RWPE1 (cell line): ENCODE results near the gene NCF2.

Experiments used
- CTCF ChIA-PET: fragments of 350-600 bp; sonication (Branson Sonifier 250); formaldehyde crosslinking; extraction: SDS; loops from one replicate; lab custom pipeline; 2021; lab: Yijun Ruan, JAX
- POLR2A ChIA-PET: fragments of 400-600 bp; formaldehyde crosslinking; extraction: SDS; loops from one replicate; lab custom pipeline; 2020; ENCODE audit warnings: antibody characterized with exemption; ENCODE audit not compliant: low non-redundant PET; lab: Yijun Ruan, JAX
- DNase-seq: peaks from one replicate; pipeline ENCODE4 v3.0.0; 2012; ENCODE audit warnings: low spot score
- H3K27ac ChIP-seq: fragments of 450-650 bp; 2 replicates; pipeline ENCODE4 v1.5.1; 2017
- CTCF ChIP-seq: fragments of 450-650 bp; conservative IDR thresholded peaks from 2 replicates; pipeline ENCODE4 v1.5.1; 2017; ENCODE audit warnings: low read depth, mild to moderate bottlenecking

NCF2 gene

GRCh38 chr1:183566026-183566425, 24.2 kb downstream of the NCF2 start:
- ChIA-PET POLR2A (no interaction called here), CTCF (no interaction called here)
- H3K27ac ChIP-seq, result no peak overlapping the region
- no peak for TF ChIP-seq CTCF
- DNase-seq, result no peak

GRCh38 chr1:183565261-183565660, 25.0 kb downstream of the NCF2 start:
- ChIA-PET CTCF (no interaction called here), POLR2A (interaction anchor here (0.5 kb wide), 1 partner anchor 484 kb away, joined by 3 read pairs; no protein-coding TSS in a partner anchor)
- TF ChIP-seq CTCF, result no peak
- DNase-seq, result no peak
- no peak overlapping the region for H3K27ac ChIP-seq

GRCh38 chr1:183562701-183563100, 27.6 kb downstream of the NCF2 start:
- POLR2A ChIA-PET, result no interaction called here
- TF ChIP-seq CTCF, result no peak
- CTCF ChIA-PET, result interaction anchor here (0.7 kb wide), 1 partner anchor 393 kb away, joined by 4 read pairs; no protein-coding TSS in a partner anchor
- DNase-seq, result no peak
- no peak overlapping the region for H3K27ac ChIP-seq

GRCh38 chr1:183559061-183559460, 31.2 kb downstream of the NCF2 start:
- TF ChIP-seq CTCF, result no peak
- POLR2A ChIA-PET, result no interaction called here
- no peak overlapping the region for H3K27ac ChIP-seq
- CTCF ChIA-PET, result interaction anchor here (1.1 kb wide), 1 partner anchor 64 kb away, joined by 3 read pairs; no protein-coding TSS in a partner anchor
- no peak for DNase-seq

- CTCF ChIA-PET, result interaction anchor here (0.6 kb wide), 1 partner anchor 80 kb away, joined by 5 read pairs; no protein-coding TSS in a partner anchor
- H3K27ac ChIP-seq, result no peak overlapping the region
- DNase-seq, result no peak
- POLR2A ChIA-PET, result no interaction called here
- TF ChIP-seq CTCF, result no peak
These were observed 35.7 kb downstream of the NCF2 start for GRCh38 chr1:183554577-183554976.

GRCh38 chr1:183553764-183554163, 36.5 kb downstream of the NCF2 start:
- H3K27ac ChIP-seq, result no peak overlapping the region
- no peak for DNase-seq
- POLR2A ChIA-PET, result no interaction called here
- CTCF ChIA-PET, result interaction anchor here (0.6 kb wide), 3 partner anchors 15 to 1513 kb away, joined by 3 read pairs; no protein-coding TSS in a partner anchor
- no peak for TF ChIP-seq CTCF
